ENCODE data around the gene CDHR4.

Gene CDHR4

DNA sequence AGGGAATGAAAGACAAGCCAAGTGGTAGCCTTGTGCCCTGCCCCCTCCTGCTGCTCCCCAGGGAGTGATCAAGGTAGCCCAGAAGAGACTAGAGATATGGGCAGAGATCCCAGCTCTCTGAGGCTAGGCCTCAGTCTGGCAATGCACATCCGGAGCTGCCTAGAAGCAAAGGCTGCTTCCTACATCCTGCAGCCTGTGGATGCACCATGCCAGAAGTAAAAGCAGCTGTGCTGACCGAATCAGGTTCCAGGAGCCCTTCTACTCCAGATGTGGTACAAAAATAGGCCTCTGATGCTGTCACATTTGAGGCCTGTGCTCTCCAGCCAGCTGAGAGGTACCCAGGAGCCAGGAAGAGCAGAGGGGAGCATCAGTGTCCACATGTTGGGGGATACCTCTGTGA is 40.7 kb upstream of the CDHR4 start:
- Histone ChIP-seq H3K79me2 (ENCODE audit: low read length) (no peaks in the 10 kb centered on the region), H3K4me3 (ENCODE audit: low read length) (no peak overlapping the region), H4K20me1 (ENCODE audit: insufficient read depth, low read length) (no peaks in the 10 kb centered on the region; the same call in 1 of the 2 replicates), H3K9me2 (replicated peaks; ENCODE audit: insufficient read depth, low read length) (no peaks in the 10 kb centered on the region), H3K27ac (ENCODE audit: low read length) (no peak overlapping the region), H3K27me3 (replicated peaks; ENCODE audit: insufficient read depth, low read length) (no peaks in the 10 kb centered on the region), H3K36me3 (replicated peaks; ENCODE audit: insufficient read depth, low read length) (no peaks in the 10 kb centered on the region), H2AFZ (ENCODE audit: low read length) (no peak overlapping the region), H3K4me2 (ENCODE audit: low read depth, low read length) (no peak overlapping the region), H3K4me1 (ENCODE audit: low read length) (no peaks in the 10 kb centered on the region), H3K9me3 (replicated peaks; ENCODE audit: insufficient read depth, low read length) (no peaks in the 10 kb centered on the region), H3K9ac (ENCODE audit: low read length) (no peak overlapping the region), H3F3A (ENCODE audit: insufficient read depth, low read length) (no peaks in the 10 kb centered on the region)
- TF ChIP-seq, protein P1, sequence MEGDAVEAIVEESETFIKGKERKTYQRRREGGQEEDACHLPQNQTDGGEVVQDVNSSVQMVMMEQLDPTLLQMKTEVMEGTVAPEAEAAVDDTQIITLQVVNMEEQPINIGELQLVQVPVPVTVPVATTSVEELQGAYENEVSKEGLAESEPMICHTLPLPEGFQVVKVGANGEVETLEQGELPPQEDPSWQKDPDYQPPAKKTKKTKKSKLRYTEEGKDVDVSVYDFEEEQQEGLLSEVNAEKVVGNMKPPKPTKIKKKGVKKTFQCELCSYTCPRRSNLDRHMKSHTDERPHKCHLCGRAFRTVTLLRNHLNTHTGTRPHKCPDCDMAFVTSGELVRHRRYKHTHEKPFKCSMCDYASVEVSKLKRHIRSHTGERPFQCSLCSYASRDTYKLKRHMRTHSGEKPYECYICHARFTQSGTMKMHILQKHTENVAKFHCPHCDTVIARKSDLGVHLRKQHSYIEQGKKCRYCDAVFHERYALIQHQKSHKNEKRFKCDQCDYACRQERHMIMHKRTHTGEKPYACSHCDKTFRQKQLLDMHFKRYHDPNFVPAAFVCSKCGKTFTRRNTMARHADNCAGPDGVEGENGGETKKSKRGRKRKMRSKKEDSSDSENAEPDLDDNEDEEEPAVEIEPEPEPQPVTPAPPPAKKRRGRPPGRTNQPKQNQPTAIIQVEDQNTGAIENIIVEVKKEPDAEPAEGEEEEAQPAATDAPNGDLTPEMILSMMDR (IDR thresholded peaks at IDR 0.05; ENCODE audit: low read length): no peak
- no peak for TF ChIP-seq EZH2phosphoT487 (IDR thresholded peaks at IDR 0.05; ENCODE audit: low read length)
- TF ChIP-seq EZH2 (optimal IDR thresholded peaks at IDR 0.05; ENCODE audit: low read depth, low read length): no peak
- no peak for DNase-seq

DNA sequence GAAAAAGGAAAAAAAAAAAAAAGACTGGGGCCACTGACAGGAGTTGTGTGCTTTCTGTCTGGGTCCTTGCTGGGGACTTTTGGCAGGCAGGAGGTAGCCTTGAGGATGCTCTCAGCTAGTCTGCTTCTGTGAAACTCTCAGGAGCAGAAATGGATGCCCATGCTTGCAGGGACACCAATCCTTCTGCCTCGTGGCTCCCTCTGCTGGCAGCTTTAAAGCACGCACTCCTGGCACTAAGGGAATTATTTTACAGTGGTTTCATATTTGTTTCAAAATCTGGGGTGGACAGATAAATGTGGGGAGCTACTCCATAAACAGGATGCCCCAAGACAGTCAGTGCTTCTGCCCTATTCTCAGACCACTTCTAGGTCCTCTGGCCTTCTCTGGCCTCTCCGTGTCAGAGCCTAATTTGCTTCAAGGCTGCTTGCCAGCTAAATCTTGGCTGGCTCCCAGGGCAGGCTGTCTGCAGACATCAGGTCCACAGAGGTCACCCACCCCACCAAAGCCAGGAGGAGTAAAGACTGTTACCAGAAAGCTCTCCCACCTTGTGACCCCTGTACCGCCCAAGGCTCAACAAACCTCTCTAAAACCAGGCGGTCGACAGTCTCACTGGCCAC is 39.6 kb upstream of the CDHR4 start:
- Histone ChIP-seq H3K9me3 (replicated peaks; ENCODE audit: insufficient read depth, low read length) (no peaks in the 10 kb centered on the region), H3K4me3 (ENCODE audit: low read length) (no peak overlapping the region), H3K27ac (ENCODE audit: low read length) (no peak overlapping the region), H3K4me2 (ENCODE audit: low read depth, low read length) (no peak overlapping the region), H3K36me3 (replicated peaks; ENCODE audit: insufficient read depth, low read length) (no peaks in the 10 kb centered on the region), H3F3A (ENCODE audit: insufficient read depth, low read length) (no peaks in the 10 kb centered on the region), H3K9me2 (replicated peaks; ENCODE audit: insufficient read depth, low read length) (no peaks in the 10 kb centered on the region), H3K9ac (ENCODE audit: low read length) (no peak overlapping the region), H3K79me2 (ENCODE audit: low read length) (no peaks in the 10 kb centered on the region), H4K20me1 (ENCODE audit: insufficient read depth, low read length) (no peaks in the 10 kb centered on the region; the same call in 1 of the 2 replicates), H2AFZ (ENCODE audit: low read length) (no peak overlapping the region), H3K27me3 (replicated peaks; ENCODE audit: insufficient read depth, low read length) (no peaks in the 10 kb centered on the region), H3K4me1 (ENCODE audit: low read length) (no peaks in the 10 kb centered on the region)
- TF ChIP-seq EZH2phosphoT487 (IDR thresholded peaks at IDR 0.05; ENCODE audit: low read length) (no peak), EZH2 (optimal IDR thresholded peaks at IDR 0.05; ENCODE audit: low read depth, low read length) (no peak)
- TF ChIP-seq, protein P1 (IDR thresholded peaks at IDR 0.05; ENCODE audit: low read length): peak; percentile 86
- DNase-seq: peak; percentile 74

DNA sequence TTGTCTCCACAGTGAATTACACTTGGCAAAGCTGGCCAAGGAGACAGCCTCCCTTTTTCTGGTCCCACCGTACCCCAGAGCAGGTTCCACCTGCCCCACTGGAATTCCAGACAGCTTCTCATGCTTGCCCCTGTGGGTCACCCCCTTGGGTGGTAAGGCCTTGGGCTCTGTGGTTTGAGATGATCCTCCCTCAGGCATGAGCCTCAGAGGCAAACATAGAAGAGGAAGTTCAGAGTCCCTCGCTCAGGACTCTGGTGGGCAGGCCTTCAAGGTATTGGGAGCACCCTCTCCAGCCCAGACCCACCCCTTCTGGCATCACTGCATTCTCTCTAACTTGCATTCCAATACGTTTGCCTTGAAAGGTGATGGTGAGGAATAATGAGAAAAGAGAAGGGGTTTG is 31.7 kb upstream of the CDHR4 start:
- H3K4me2 ChIP-seq (ENCODE audit: low read depth, low read length): no peak overlapping the region
- H3K9me2 ChIP-seq (replicated peaks; ENCODE audit: insufficient read depth, low read length): no peaks in the 10 kb centered on the region
- no peaks in the 10 kb centered on the region for H3K4me1 ChIP-seq (ENCODE audit: low read length)
- no peaks in the 10 kb centered on the region for H3K79me2 ChIP-seq (ENCODE audit: low read length)
- no peaks in the 10 kb centered on the region for H4K20me1 ChIP-seq (ENCODE audit: insufficient read depth, low read length)
- no peak overlapping the region for H2AFZ ChIP-seq (ENCODE audit: low read length)
- TF ChIP-seq EZH2phosphoT487 (IDR thresholded peaks at IDR 0.05; ENCODE audit: low read length) (no peak), EZH2 (optimal IDR thresholded peaks at IDR 0.05; ENCODE audit: low read depth, low read length) (no peak)
- TF ChIP-seq, protein P1 (IDR thresholded peaks at IDR 0.05; ENCODE audit: low read length): no peak
- H3K36me3 ChIP-seq (replicated peaks; ENCODE audit: insufficient read depth, low read length): no peaks in the 10 kb centered on the region
- H3K4me3 ChIP-seq (ENCODE audit: low read length): no peak overlapping the region
- H3F3A ChIP-seq (ENCODE audit: insufficient read depth, low read length): no peaks in the 10 kb centered on the region
- H3K9ac ChIP-seq (ENCODE audit: low read length): no peak overlapping the region
- H3K27me3 ChIP-seq (replicated peaks; ENCODE audit: insufficient read depth, low read length): no peaks in the 10 kb centered on the region
- no peak overlapping the region for H3K27ac ChIP-seq (ENCODE audit: low read length)
- no peak for DNase-seq
- H3K9me3 ChIP-seq (replicated peaks; ENCODE audit: insufficient read depth, low read length): no peaks in the 10 kb centered on the region

All from MM.1S (cell line).